Esophagus squamous epithelium (tissue), 4 donors: Measurements from ENCODE around the gene APLN.

ENCODE experiments used
- CTCF ChIP-seq, 6 experiments: fragments of 450-650 bp in 4 of 6; fragments of 200-600 bp in 2 of 6; sonication (generic) in 2 of 6; IDR thresholded peaks; one replicate each; pipeline ENCODE4 v1.5.1; 2016 to 2019; ENCODE audit warnings: antibody characterized with exemption in 6 of 6, mild to moderate bottlenecking in 4 of 6, moderate library complexity in 4 of 6
- POLR2A ChIP-seq, 4 donors: fragments of 450-650 bp; IDR thresholded peaks; one replicate each; pipeline ENCODE4 v1.6.1; 2017; ENCODE audit warnings: antibody characterized with exemption in 4 of 4, mild to moderate bottlenecking in 4 of 4, moderate library complexity in 3 of 4

- TF ChIP-seq CTCF (IDR thresholded peaks at IDR 0.05) = no peak
- no peak for TF ChIP-seq POLR2A (IDR thresholded peaks at IDR 0.05)
Measured at GRCh38 chrX:129629837-129630236, 24.9 kb downstream of the APLN start.
